MM.1S (cell line): Measurements from ENCODE around the gene RNF43.

Source experiments
- DNase-seq: peaks from one replicate; pipeline ENCODE4 v3.0.0-alpha.2; 2015
- H2AFZ ChIP-seq: fragments of 300-600 bp; sonication (generic); 2 replicates; pipeline ENCODE4 v1.6.0; 2016; ENCODE audit warnings: antibody characterized with exemption, low read length
- H3F3A ChIP-seq: fragments of 300-600 bp; sonication (generic); 2 replicates; pipeline ENCODE4 v1.6.1; 2016; ENCODE audit warnings: mild to moderate bottlenecking, antibody characterized with exemption, low read length, moderate library complexity, mixed read lengths; ENCODE audit not compliant: insufficient read depth
- H3K27ac ChIP-seq: fragments of 300-600 bp; sonication (generic); 2 replicates; pipeline ENCODE4 v1.5.1; 2016; ENCODE audit warnings: mild to moderate bottlenecking, low read length
- H3K27me3 ChIP-seq: fragments of 300-600 bp; sonication (generic); replicated peaks from 2 replicates; pipeline ENCODE4 v1.6.0; 2016; ENCODE audit warnings: low read length; ENCODE audit not compliant: insufficient read depth
- H3K36me3 ChIP-seq: fragments of 300-600 bp; sonication (generic); replicated peaks from 2 replicates; pipeline ENCODE4 v1.6.1; 2016; ENCODE audit warnings: mild to moderate bottlenecking, low read length, mixed read lengths; ENCODE audit not compliant: insufficient read depth
- H3K4me1 ChIP-seq: fragments of 300-600 bp; sonication (generic); 2 replicates; pipeline ENCODE4 v1.6.1; 2016; ENCODE audit warnings: low read length, mixed read lengths
- H3K4me2 ChIP-seq: fragments of 300-600 bp; sonication (generic); 2 replicates; pipeline ENCODE4 v1.6.0; 2016; ENCODE audit warnings: low read depth, low read length
- H3K4me3 ChIP-seq: fragments of 300-600 bp; sonication (generic); 2 replicates; pipeline ENCODE4 v1.5.1; 2016; ENCODE audit warnings: low read length, mixed read lengths
- H3K79me2 ChIP-seq: fragments of 300-600 bp; sonication (generic); 2 replicates; pipeline ENCODE4 v1.6.1; 2016; ENCODE audit warnings: mixed run types, low read length, mixed read lengths
- H3K9ac ChIP-seq: fragments of 300-600 bp; sonication (generic); 2 replicates; pipeline ENCODE4 v1.6.1; 2016; ENCODE audit warnings: low read length, mixed read lengths
- H3K9me2 ChIP-seq: fragments of 300-600 bp; sonication (generic); replicated peaks from 2 replicates; pipeline ENCODE4 v1.6.1; 2016; ENCODE audit warnings: mild to moderate bottlenecking, low read length, mixed read lengths; ENCODE audit not compliant: insufficient read depth
- H3K9me3 ChIP-seq: fragments of 300-600 bp; sonication (generic); replicated peaks from 2 replicates; pipeline ENCODE4 v1.6.1; 2016; ENCODE audit warnings: mild to moderate bottlenecking, low read length, mixed read lengths; ENCODE audit not compliant: insufficient read depth
- H4K20me1 ChIP-seq: fragments of 300-600 bp; sonication (generic); 2 replicates; pipeline ENCODE4 v1.6.1; 2016; ENCODE audit warnings: mild to moderate bottlenecking, low read length, moderate library complexity, mixed read lengths; ENCODE audit not compliant: insufficient read depth
- EZH2 ChIP-seq: fragments of 300-600 bp; sonication (generic); optimal IDR thresholded peaks from 2 replicates; pipeline ENCODE3; 2017; ENCODE audit warnings: low read depth, mild to moderate bottlenecking, antibody characterized with exemption, low read length, mixed read lengths
- EZH2phosphoT487 ChIP-seq: fragments of 300-600 bp; sonication (generic); IDR thresholded peaks from 2 replicates; pipeline ENCODE4 v1.6.1; 2018; ENCODE audit warnings: antibody characterized with exemption, low read length
- TF ChIP-seq, protein P1 (sequence below): fragments of 300-600 bp; sonication (generic); IDR thresholded peaks from 2 replicates; pipeline ENCODE4 v1.5.1; 2016; ENCODE audit warnings: antibody characterized with exemption, low read length, mixed read lengths

The RNF43 gene

GRCh38 chr17:58369214-58370031 lies 47.9 kb downstream of the RNF43 start:
- Histone ChIP-seq H2AFZ (no peak overlapping the region), H3F3A (0 out of 2 replicates have a peak, but pooled peaks cover 2% of the 10 kb centered on the region), H3K9ac (no peak overlapping the region), H3K4me1 (peaks cover 16% of the 10 kb centered on the region), H3K4me2 (no peak overlapping the region), H3K36me3 (no peaks in the 10 kb centered on the region), H3K79me2 (no peaks in the 10 kb centered on the region), H3K27ac (no peak overlapping the region), H3K9me3 (no peaks in the 10 kb centered on the region), H3K27me3 (no peaks in the 10 kb centered on the region), H3K9me2 (no peaks in the 10 kb centered on the region), H3K4me3 (no peak overlapping the region), H4K20me1 (no peaks in the 10 kb centered on the region)
- TF ChIP-seq, protein P1, sequence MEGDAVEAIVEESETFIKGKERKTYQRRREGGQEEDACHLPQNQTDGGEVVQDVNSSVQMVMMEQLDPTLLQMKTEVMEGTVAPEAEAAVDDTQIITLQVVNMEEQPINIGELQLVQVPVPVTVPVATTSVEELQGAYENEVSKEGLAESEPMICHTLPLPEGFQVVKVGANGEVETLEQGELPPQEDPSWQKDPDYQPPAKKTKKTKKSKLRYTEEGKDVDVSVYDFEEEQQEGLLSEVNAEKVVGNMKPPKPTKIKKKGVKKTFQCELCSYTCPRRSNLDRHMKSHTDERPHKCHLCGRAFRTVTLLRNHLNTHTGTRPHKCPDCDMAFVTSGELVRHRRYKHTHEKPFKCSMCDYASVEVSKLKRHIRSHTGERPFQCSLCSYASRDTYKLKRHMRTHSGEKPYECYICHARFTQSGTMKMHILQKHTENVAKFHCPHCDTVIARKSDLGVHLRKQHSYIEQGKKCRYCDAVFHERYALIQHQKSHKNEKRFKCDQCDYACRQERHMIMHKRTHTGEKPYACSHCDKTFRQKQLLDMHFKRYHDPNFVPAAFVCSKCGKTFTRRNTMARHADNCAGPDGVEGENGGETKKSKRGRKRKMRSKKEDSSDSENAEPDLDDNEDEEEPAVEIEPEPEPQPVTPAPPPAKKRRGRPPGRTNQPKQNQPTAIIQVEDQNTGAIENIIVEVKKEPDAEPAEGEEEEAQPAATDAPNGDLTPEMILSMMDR = no peak
- TF ChIP-seq EZH2 (no peak), EZH2phosphoT487 (no peak)
- no peak for DNase-seq

GRCh38 chr17:58368860-58369213 lies 48.5 kb downstream of the RNF43 start:
- Histone ChIP-seq H3K4me1 (peaks cover 16% of the 10 kb centered on the region), H3K9me3 (no peaks in the 10 kb centered on the region)
- TF ChIP-seq EZH2 (no peak), EZH2phosphoT487 (no peak)
- TF ChIP-seq, protein P1 = no peak

More at GRCh38 chr17:58368860-58369213, 48.5 kb downstream of the RNF43 start:
- H3K36me3 ChIP-seq = no peaks in the 10 kb centered on the region
- H3K4me3 ChIP-seq = no peak overlapping the region
- H3K9me2 ChIP-seq = no peaks in the 10 kb centered on the region
- no peaks in the 10 kb centered on the region for H3K27me3 ChIP-seq
- H3K79me2 ChIP-seq = no peaks in the 10 kb centered on the region
- no peak overlapping the region for H3K27ac ChIP-seq
- H4K20me1 ChIP-seq = no peaks in the 10 kb centered on the region
- no peak for DNase-seq
- H3K4me2 ChIP-seq = no peak overlapping the region
- H3F3A ChIP-seq = 0 out of 2 replicates have a peak, but pooled peaks cover 2% of the 10 kb centered on the region
- H3K9ac ChIP-seq = no peak overlapping the region
- H2AFZ ChIP-seq = no peak overlapping the region
